SHP77 (cell line): ENCODE results near the gene UQCRHL.
"Not testable (repeated sequence)": the region's sequence is repeated elsewhere in the genome, so short reads cannot be mapped to it uniquely, and the experiment has no call there.

Source experiments
- DNase-seq, 2 experiments: peaks; one replicate each; lab custom pipeline; 2025; lab: John Stamatoyannopoulos, UW

The UQCRHL gene

GRCh38 chr1:15807549-15807948 lies at the start of gene UQCRHL:
Gene UQCRHL, minus strand, starts transcription at chr1:15807649. Its CDS starts 0 bp downstream, at chr1:15807649.
- DNase-seq, result not testable (repeated sequence)

GRCh38 chr1:15856888-15857287 lies 49.4 kb upstream of the UQCRHL start:
- no peak for DNase-seq

GRCh38 chr1:15852828-15853302 lies 45.4 kb upstream of the UQCRHL start:
- no peak for DNase-seq

- no peak for DNase-seq
These were observed 44.8 kb upstream of the UQCRHL start for GRCh38 chr1:15852036-15852827.

GRCh38 chr1:15851210-15852035 lies 44.0 kb upstream of the UQCRHL start:
- no peak for DNase-seq

- no peak for DNase-seq
These were observed 43.1 kb upstream of the UQCRHL start for GRCh38 chr1:15850471-15851001.

- DNase-seq, result peak; percentile 80 to 83
These were observed 42.4 kb upstream of the UQCRHL start for GRCh38 chr1:15849775-15850324.

GRCh38 chr1:15848929-15849774 lies 41.7 kb upstream of the UQCRHL start:
- peak; percentile 79 to 92 for DNase-seq

- DNase-seq, result peak in 1 of 2 experiments; percentile 9
These were observed 40.9 kb upstream of the UQCRHL start for GRCh38 chr1:15848143-15848928.

GRCh38 chr1:15847893-15848142 lies 40.4 kb upstream of the UQCRHL start:
- no peak for DNase-seq

GRCh38 chr1:15847100-15847892 lies 39.8 kb upstream of the UQCRHL start, which contains the start of gene SPEN:
Gene SPEN, plus strand, starts transcription at chr1:15847707. Its CDS starts 361 bp downstream, at chr1:15848068.
- peak; percentile 90 to 97 for DNase-seq

- DNase-seq, result not testable (repeated sequence)
These were observed 38.6 kb upstream of the UQCRHL start for GRCh38 chr1:15846056-15846455.

- DNase-seq, result no peak
These were observed 36.5 kb upstream of the UQCRHL start for GRCh38 chr1:15843826-15844572.

- no peak for DNase-seq
These were observed 31.3 kb upstream of the UQCRHL start for GRCh38 chr1:15838721-15839120.

GRCh38 chr1:15837931-15838330 lies 30.5 kb upstream of the UQCRHL start:
- DNase-seq, result no peak

- DNase-seq, result no peak
These were observed 29.6 kb upstream of the UQCRHL start for GRCh38 chr1:15836772-15837669.

- DNase-seq, result not testable (repeated sequence)
These were observed 29.0 kb upstream of the UQCRHL start for GRCh38 chr1:15836511-15836771.

- peak; percentile 98 to 99 for DNase-seq
These were observed 28.5 kb upstream of the UQCRHL start for GRCh38 chr1:15835741-15836510.
